ENCODE results near the gene ASB4. TPM values are rescaled to one million over a fixed set of nuclear protein-coding genes. Genes with fewer than 3 reads are reported as not detected.

The ASB4 gene
- total RNA-seq, 1 donor from 2014 or later = 0.31 TPM

DNA sequence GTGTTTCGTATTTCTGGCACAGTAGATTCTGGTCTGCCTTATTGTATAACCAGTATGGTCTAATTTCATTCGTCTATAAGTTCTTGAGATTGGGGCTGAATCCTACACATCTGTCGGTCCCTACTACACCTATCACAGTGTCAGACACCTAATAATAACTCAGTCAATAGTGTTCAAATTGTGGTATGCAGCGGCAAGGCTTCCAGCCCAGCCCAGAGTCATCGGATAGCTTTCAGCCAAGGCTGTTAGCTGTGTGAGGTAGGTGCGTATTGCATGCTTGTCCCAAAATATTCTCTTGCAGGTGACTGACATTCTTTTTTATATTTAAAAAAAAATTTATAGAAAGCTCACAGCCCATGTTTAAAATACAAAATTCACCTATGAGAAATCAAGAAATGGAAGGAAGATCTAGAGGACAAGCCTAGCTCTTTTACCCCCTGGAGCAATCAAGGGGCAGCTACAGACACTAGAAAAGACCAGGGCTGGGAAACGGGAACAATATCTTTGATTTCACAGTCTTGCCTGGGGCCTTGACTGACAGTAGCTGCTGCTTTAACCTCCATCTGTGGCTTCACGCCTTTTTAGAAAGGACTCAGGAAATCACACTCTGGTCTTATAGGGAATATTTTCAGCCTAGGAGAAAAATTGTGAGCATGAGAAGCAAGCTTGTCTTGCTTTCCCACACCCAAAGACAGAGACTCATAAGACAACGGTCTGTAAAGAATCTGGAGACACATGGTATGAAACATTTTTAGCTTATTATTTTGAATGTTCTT, 9.5 kb upstream of the ASB4 start:
- H3K4me1 Mint-ChIP-seq (ENCODE audit: unreplicated experiment) = peaks cover 43% of the 10 kb centered on the region
- DNase-seq (ENCODE audit: extremely low spot score, unreplicated experiment) = no peak
- TF ChIP-seq CTCF (conservative IDR thresholded peaks at IDR 0.05) = no peak
- H3K27me3 Mint-ChIP-seq = no peaks in the 10 kb centered on the region
- H3K27ac Mint-ChIP-seq = no peak overlapping the region
- no peaks in the 10 kb centered on the region for H3K36me3 Mint-ChIP-seq
- H3K9me3 Mint-ChIP-seq = no peaks in the 10 kb centered on the region
- no peak overlapping the region for H3K4me3 Mint-ChIP-seq

- no peak for DNase-seq (ENCODE audit: extremely low spot score, unreplicated experiment)
- Mint-ChIP-seq H3K9me3 (no peaks in the 10 kb centered on the region), H3K36me3 (no peaks in the 10 kb centered on the region), H3K4me3 (peak overlapping the region; percentile 38), H3K4me1 (ENCODE audit: unreplicated experiment) (peaks cover 38% of the 10 kb centered on the region), H3K27me3 (no peaks in the 10 kb centered on the region), H3K27ac (no peak overlapping the region)
- peak; percentile 94 for TF ChIP-seq CTCF (conservative IDR thresholded peaks at IDR 0.05)
These were observed 8.7 kb upstream of the ASB4 start for GRCh38 chr7:95476904-95477594.

- no peaks in the 10 kb centered on the region for H3K36me3 Mint-ChIP-seq
- no peaks in the 10 kb centered on the region for H3K9me3 Mint-ChIP-seq
- peak overlapping the region; percentile 44 for H3K27ac Mint-ChIP-seq
- peak; percentile 47 for TF ChIP-seq CTCF (conservative IDR thresholded peaks at IDR 0.05)
- H3K27me3 Mint-ChIP-seq = no peaks in the 10 kb centered on the region
- DNase-seq (ENCODE audit: extremely low spot score, unreplicated experiment) = no peak
- H3K4me1 Mint-ChIP-seq (ENCODE audit: unreplicated experiment) = peaks cover 26% of the 10 kb centered on the region
- peak overlapping the region; percentile 65 for H3K4me3 Mint-ChIP-seq
These were observed 7.3 kb upstream of the ASB4 start for GRCh38 chr7:95478272-95479037.

DNA sequence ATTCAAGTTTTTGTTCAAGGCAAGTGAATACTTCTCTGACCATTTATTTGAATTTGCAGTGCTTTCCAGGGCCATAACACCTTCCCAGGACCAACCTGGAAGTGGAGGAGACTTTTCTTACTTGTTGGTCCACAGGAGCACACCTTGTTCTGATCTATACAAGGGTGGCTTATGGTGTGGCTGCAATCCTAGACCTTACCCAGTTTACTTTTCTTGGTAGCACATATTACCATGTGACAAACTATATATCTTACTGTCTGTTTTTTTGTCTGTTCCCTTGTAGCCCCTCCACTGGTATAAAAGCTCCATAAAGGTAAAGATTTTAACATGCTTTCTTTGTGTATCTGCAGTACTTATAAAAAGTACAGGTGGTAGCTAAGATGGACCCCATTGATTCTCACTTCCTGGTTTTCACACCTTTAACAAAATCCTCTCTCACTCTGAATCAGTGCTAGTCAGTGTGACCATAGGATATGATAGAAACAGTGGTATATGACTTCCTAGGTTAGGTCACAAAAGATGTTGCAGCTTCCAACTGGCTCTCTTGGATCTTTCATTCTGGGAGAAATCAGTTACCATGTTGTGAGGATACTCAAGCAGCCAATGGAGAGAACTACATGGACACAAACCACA, 5.6 kb upstream of the ASB4 start:
- no peak for TF ChIP-seq CTCF (conservative IDR thresholded peaks at IDR 0.05)
- Mint-ChIP-seq H3K27me3 (no peaks in the 10 kb centered on the region), H3K4me3 (no peak overlapping the region), H3K9me3 (no peaks in the 10 kb centered on the region), H3K27ac (no peak overlapping the region), H3K4me1 (ENCODE audit: unreplicated experiment) (peaks cover 26% of the 10 kb centered on the region), H3K36me3 (no peaks in the 10 kb centered on the region)
- DNase-seq (ENCODE audit: extremely low spot score, unreplicated experiment) = no peak
